Loucy (cell line): ENCODE results near the gene C11orf68.

Experiments
- CTCF ChIP-seq: fragments of 200-600 bp; sonication (generic); conservative IDR thresholded peaks from 2 replicates; pipeline ENCODE4 v1.5.1; 2014; ENCODE audit warnings: mild to moderate bottlenecking, antibody characterized with exemption, low read length
- EZH2phosphoT487 ChIP-seq: fragments of 200-600 bp; IDR thresholded peaks from 2 replicates; pipeline ENCODE4 v1.6.1; 2018; ENCODE audit warnings: antibody characterized with exemption, mild to moderate bottlenecking, moderate library complexity, borderline replicate concordance

- TF ChIP-seq EZH2phosphoT487 (no peak), CTCF (no peak)
Observed at GRCh38 chr11:65953471-65953870, 34.6 kb upstream of the C11orf68 start.
